Subcutaneous abdominal adipose tissue (tissue), 5 donors: ENCODE results near the gene GPBP1L1.
"Not testable (repeated sequence)": the region's sequence is repeated elsewhere in the genome, so short reads cannot be mapped to it uniquely, and the experiment has no call there.

Experiments
- H3K27ac ChIP-seq: one replicate; pipeline ENCODE4 v1.7.0; 2013; ENCODE audit warnings: low read depth, mild to moderate bottlenecking, inconsistent platforms, low read length, moderate library complexity
- H3K27me3 ChIP-seq, 5 donors: one replicate each; pipeline ENCODE4 v1.7.0; 2013; ENCODE audit warnings: low read length in 5 of 5, inconsistent platforms in 1 of 5; ENCODE audit not compliant: control insufficient read depth in 5 of 5, insufficient read depth in 4 of 5
- H3K36me3 ChIP-seq, 5 donors: one replicate each; pipeline ENCODE4 v1.7.0; 2013; ENCODE audit warnings: low read length in 5 of 5; ENCODE audit not compliant: control insufficient read depth in 5 of 5, insufficient read depth in 5 of 5
- H3K4me1 ChIP-seq, 5 donors: one replicate each; pipeline ENCODE4 v1.7.0; 2013; ENCODE audit warnings: low read length in 5 of 5, mild to moderate bottlenecking in 3 of 5, moderate library complexity in 1 of 5; ENCODE audit not compliant: control insufficient read depth in 5 of 5, insufficient read depth in 5 of 5
- H3K4me3 ChIP-seq, 5 donors: one replicate each; pipeline ENCODE4 v1.7.0; 2013; ENCODE audit warnings: low read length in 5 of 5, low read depth in 1 of 5
- H3K9ac ChIP-seq, 5 donors: one replicate each; pipeline ENCODE4 v1.7.0; 2013; ENCODE audit warnings: low read length in 5 of 5, mild to moderate bottlenecking in 4 of 5, moderate library complexity in 3 of 5
- H3K9me3 ChIP-seq, 5 donors: one replicate each; pipeline ENCODE4 v1.7.0; 2013; ENCODE audit warnings: low read length in 5 of 5; ENCODE audit not compliant: control insufficient read depth in 5 of 5
- donor health status: healthy.
- donor health status: healthy.
- donor health status: healthy.
- donor health status: healthy.
- donor health status: healthy.

Gene GPBP1L1

DNA sequence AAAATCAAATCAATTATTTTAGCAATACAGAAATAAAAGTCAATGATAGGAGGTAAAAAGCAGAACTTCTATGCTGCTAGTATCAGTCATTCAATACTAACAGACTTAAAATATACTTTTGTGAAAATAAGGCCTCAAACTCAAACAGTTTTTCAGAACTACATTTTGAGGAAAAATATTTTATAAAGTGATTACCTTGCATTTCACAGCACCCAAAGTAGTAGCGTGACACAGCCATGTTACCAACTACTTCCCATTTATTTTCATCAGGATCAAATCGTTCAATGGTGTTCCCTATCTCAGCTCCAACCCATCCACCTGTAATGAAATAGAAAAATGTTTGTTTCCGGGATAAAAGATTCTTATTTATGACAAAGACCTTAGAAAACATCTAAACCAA lies 30.4 kb upstream of the GPBP1L1 start:
- H3K36me3 ChIP-seq: peaks cover 5 to 26% (median 19%) of the 10 kb centered on the region in 5 donors

DNA sequence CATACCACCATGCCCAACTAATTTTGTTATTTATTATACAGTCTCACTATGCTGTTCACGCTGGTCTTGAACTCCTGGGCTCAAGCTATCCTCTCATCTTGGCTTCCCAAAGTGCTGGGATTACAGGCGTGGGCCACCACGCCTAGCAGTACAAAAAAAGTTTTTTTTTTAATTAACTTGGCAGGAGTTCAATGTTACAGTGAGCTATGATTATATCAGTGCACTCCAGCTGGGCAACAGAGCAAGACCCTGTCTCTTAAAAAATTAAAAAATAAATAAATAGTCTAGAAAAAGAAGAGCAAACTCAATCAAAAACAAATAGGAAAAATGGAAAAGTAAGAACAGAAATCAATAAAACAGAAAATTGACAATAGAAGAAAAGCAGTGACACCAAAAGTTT lies 27.4 kb upstream of the GPBP1L1 start:
- Histone ChIP-seq H3K36me3 (peaks cover 5 to 32% (median 17%) of the 10 kb centered on the region in 5 donors), H3K27me3 (no peaks in the 10 kb centered on the region), H3K9me3 (no peaks in the 10 kb centered on the region), H3K9ac (no peak overlapping the region), H3K4me1 (no peaks in the 10 kb centered on the region), H3K27ac (no peak overlapping the region), H3K4me3 (no peak overlapping the region)

More for the DNA sequence above, 30.4 kb upstream of the GPBP1L1 start:
- no peak overlapping the region for H3K4me3 ChIP-seq
- no peaks in the 10 kb centered on the region for H3K9me3 ChIP-seq
- H3K27me3 ChIP-seq: no peaks in the 10 kb centered on the region
- no peak overlapping the region for H3K27ac ChIP-seq
- H3K9ac ChIP-seq: no peak overlapping the region
- H3K4me1 ChIP-seq: no peaks in the 10 kb centered on the region

DNA sequence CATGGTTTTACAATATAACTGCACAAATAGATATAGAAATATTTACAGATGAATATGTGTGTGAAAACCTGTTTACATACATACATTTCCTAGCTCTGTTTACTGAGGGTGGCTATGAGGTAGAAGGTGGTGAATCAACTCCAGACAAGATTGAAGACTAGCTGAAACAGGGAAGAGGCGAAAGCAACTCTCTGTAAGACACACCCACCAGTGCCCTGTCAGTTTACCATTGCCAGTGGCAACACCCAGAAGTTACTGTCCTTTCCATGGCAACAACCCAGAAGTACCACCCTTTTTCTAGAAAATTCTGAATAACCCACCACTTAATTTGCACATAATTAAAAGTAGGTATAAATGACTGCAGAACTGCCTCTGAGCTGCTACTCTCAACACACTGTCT lies 18.3 kb upstream of the GPBP1L1 start:
- no peaks in the 10 kb centered on the region for H3K9me3 ChIP-seq
- no peak overlapping the region for H3K4me3 ChIP-seq
- peaks cover 0 to 22% (median 10%) of the 10 kb centered on the region in 5 donors for H3K36me3 ChIP-seq
- H3K27me3 ChIP-seq: no peaks in the 10 kb centered on the region
- no peaks in the 10 kb centered on the region for H3K4me1 ChIP-seq
- H3K9ac ChIP-seq: no peak overlapping the region
- H3K27ac ChIP-seq: no peak overlapping the region

DNA sequence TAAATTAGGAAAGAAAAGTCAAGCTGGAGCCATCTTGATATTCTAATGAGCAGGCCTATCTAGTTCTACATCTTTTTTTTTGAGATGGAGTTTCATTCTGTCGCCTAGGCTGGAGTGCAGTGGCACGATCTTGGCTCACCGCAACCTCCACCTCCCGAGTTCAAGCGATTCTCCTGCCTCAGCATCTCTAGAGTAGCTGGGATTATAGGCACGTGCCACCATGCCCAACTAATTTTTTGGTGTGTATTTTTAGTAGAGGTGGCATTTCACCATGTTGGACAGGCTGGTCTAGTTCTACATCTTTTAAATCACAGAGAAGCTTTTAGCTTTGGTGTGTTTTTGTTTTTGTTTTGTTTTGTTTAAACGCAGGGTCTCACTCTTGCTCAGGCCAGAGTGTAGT lies 8.5 kb upstream of the GPBP1L1 start:
- Histone ChIP-seq H3K27me3 (no peaks in the 10 kb centered on the region), H3K4me1 (no peaks in the 10 kb centered on the region), H3K9me3 (no peaks in the 10 kb centered on the region), H3K27ac (no peak overlapping the region), H3K4me3 (no peak overlapping the region), H3K9ac (no peak overlapping the region), H3K36me3 (peaks cover 18 to 47% (median 27%) of the 10 kb centered on the region in 5 donors)

DNA sequence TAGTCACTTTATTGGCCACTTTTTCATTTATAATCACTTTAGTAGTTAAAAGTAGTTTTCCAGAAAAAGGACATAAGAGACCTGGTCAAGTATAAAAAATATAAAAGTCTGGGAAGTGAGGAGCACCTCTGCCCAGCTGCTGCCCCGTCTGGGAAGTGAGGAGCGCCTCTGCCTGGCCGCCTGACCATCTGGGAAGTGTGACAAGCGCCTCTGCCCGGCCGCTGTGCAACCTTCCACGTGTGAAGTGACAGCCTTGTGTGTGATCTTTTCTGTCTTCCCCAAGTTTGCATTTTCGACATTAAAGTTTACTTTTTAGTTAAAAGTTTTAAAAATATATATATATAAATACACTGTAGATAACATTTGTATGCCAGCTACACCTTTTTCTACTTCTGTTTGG lies 7.5 kb upstream of the GPBP1L1 start:
- H3K4me1 ChIP-seq, H3K27ac ChIP-seq, H3K27me3 ChIP-seq, H3K9ac ChIP-seq, H3K9me3 ChIP-seq, H3K4me3 ChIP-seq: not testable (repeated sequence)
- H3K36me3 ChIP-seq: peaks cover 18 to 45% (median 27%) of the 10 kb centered on the region in 5 donors

DNA sequence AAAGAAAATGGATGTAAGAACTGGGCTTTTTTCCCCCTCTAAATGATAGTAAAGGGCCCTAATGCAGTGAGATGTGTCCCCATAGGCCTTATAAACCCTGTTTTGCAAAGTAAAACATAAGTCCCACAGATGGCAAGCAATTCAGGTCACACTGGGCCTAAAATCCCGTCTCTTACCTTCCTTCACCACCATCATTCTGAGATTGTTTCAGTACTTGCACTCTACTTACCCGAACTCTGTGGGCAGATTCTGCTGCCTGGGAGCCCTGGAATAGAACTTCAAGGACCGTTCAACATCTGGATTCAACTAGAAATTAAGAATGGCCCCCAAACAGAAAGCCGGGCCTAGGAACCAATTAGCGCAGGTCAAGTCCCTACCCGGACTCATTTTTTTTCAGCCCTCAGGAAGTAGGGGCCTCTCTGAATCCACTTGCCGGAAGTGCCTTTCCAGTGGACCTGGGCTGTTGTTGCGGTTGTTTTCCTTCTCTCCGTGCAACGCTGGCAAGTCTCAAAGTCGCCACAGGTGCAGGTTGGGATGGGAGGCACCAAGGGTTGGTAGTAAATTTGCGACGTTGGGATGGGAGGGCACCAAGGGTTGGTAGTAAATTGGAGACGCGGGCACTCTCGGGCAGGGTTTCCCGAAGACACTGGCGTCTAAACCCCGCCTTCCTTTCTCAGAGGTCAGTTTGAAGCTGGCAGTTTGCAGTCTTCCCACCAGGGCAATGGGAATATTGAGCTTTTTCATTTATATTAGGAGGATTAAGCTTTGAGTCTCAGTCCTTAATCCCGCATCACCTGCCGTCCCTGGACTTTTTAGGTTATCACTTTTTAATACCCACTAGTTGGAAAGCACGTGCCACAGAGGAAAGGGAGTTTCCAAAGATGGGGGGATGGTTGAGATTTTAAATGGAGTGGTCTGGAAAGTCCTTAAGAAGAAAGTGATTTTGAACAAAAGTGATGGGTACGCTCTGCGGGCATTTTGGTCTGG lies 1.7 kb upstream of the GPBP1L1 start, which contains the start of gene TMEM69:
Gene TMEM69, plus strand, starts transcription at position 428 of the 987 bp plus-strand sequence. CDS start 2,888 bp downstream, outside the sequence.
- Histone ChIP-seq H3K27me3 (no peaks in the 10 kb centered on the region), H3K4me1 (peaks cover 5 to 38% (median 35%) of the 10 kb centered on the region in 5 donors), H3K4me3 (peak within 1 kb of the TSS; percentile 97 to 100 (median 99)), H3K9ac (peak within 1 kb of the TSS; percentile 79 to 99 (median 97)), H3K27ac (peak within 1 kb of the TSS; percentile 97), H3K36me3 (peaks cover 1 to 17% (median 8%) of the 10 kb centered on the region in 5 donors), H3K9me3 (no peaks in the 10 kb centered on the region)

DNA sequence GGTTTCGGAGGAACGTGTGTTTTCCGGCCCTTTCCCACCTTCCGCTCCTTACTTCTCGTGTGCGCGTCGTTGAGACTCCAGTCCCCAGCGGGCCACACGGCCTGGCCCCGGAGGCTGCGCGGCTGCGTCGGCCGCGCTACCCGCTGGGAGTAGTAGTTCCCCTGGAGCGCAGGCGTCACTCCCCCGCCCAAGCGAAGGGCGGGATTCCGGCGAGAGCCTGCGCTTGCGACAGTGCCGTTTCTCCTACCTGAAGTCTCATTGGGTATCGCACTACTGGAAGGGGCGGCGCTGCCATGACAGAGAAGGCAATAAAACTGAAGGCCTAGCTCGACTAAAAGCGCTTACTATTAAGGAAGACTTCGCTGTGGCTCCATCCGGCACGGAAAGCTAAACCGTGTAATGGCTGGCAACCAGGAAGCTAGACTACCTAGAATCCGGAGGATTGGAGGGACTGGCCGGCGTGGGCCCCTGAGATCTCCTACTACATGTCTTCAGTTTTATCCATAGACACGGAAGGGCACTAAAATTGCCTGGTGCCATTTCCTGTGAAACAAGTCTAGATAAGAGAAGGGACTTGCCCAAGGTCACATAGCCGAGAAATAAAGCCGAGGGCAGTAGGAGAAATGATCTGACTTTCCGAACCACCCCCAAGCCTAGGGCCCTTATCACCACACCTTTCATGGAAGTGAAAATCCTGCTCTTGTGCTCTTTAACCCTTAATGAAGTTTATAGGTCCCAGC lies 851 bp upstream of the GPBP1L1 start:
- H3K9ac ChIP-seq: peak overlapping the region; percentile 95 to 99 (median 97)
- peak overlapping the region; percentile 97 for H3K27ac ChIP-seq
- H3K4me1 ChIP-seq: peaks cover 5 to 44% (median 41%) of the 10 kb centered on the region in 5 donors
- no peaks in the 10 kb centered on the region for H3K9me3 ChIP-seq
- H3K4me3 ChIP-seq: peak overlapping the region; percentile 97 to 100 (median 99)
- H3K36me3 ChIP-seq: peaks cover 0 to 10% (median 2%) of the 10 kb centered on the region in 5 donors
- no peaks in the 10 kb centered on the region for H3K27me3 ChIP-seq

DNA sequence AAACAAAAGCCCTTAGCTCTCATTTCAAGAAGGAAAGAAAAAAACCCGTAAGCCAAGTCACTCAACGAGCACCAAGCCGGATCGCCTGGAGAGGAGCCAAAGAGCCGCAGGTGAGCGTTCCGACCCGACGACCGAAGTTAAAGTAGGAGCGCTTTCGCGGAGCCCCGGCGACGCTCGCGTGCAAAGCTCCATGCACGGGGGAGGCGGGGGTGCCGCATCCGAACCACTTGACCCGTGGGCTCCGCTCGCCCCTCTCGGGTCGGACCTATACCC lies 382 bp downstream of the GPBP1L1 start:
- peak overlapping the region; percentile 81 to 100 (median 99) for H3K4me3 ChIP-seq
- H3K9ac ChIP-seq: peak overlapping the region; percentile 90 to 99 (median 99)
- no peaks in the 10 kb centered on the region for H3K9me3 ChIP-seq
- peaks cover 0 to 2% (median 0%) of the 10 kb centered on the region in 5 donors for H3K36me3 ChIP-seq
- H3K27ac ChIP-seq: peak overlapping the region; percentile 97
- H3K4me1 ChIP-seq: peaks cover 5 to 53% (median 47%) of the 10 kb centered on the region in 5 donors
- H3K27me3 ChIP-seq: no peaks in the 10 kb centered on the region

DNA sequence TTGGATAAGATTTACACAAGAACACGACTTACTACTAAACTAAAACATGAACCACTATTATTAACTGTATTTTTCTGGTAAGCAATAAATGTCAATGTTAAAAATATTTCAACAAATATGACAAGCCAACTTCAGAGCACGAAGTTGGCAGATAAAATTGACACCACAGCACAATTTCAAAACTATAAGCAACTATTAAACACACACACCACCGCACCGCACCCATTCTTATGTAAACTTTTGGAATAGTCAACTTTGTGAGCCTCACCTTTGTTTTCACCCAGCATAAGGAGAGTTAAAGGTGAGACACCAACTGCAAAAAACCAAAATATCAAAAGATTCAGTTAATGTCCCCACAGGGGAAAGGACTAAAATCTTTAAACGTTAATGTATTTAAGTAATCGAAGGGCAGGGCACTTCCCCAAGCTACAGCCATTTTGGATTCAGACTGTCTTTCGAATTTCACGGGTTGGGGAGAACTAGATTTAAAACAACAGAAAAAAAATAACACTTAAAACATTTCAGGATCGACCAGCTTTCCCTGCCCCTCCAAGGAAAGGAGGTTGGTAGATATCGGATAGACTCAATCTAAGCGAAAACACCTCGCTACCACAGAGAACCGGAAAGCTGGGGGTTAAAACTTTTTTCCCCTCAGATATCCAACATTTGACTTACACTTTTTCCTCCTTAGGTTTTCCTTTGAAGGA lies 872 bp downstream of the GPBP1L1 start:
- H3K9ac ChIP-seq: peak overlapping the region; percentile 90 to 99 (median 99)

More for the DNA sequence above, 872 bp downstream of the GPBP1L1 start:
- H3K9me3 ChIP-seq: no peaks in the 10 kb centered on the region
- H3K4me1 ChIP-seq: peaks cover 5 to 58% (median 48%) of the 10 kb centered on the region in 5 donors
- peak overlapping the region; percentile 81 to 100 (median 99) for H3K4me3 ChIP-seq
- no peaks in the 10 kb centered on the region for H3K27me3 ChIP-seq
- H3K27ac ChIP-seq: peak overlapping the region; percentile 97
- H3K36me3 ChIP-seq: no peaks in the 10 kb centered on the region
